ENCODE measurements around the gene RPL22. TPM values are rescaled to one million over a fixed set of nuclear protein-coding genes. Genes with fewer than 3 reads are reported as not detected.

RPL22 gene
- total and polyA plus RNA-seq, 2 of the 8 experiments (the other 6 are each of a cell fraction or from before 2014, with no cell fraction given) = 133 to 521 TPM

DNA sequence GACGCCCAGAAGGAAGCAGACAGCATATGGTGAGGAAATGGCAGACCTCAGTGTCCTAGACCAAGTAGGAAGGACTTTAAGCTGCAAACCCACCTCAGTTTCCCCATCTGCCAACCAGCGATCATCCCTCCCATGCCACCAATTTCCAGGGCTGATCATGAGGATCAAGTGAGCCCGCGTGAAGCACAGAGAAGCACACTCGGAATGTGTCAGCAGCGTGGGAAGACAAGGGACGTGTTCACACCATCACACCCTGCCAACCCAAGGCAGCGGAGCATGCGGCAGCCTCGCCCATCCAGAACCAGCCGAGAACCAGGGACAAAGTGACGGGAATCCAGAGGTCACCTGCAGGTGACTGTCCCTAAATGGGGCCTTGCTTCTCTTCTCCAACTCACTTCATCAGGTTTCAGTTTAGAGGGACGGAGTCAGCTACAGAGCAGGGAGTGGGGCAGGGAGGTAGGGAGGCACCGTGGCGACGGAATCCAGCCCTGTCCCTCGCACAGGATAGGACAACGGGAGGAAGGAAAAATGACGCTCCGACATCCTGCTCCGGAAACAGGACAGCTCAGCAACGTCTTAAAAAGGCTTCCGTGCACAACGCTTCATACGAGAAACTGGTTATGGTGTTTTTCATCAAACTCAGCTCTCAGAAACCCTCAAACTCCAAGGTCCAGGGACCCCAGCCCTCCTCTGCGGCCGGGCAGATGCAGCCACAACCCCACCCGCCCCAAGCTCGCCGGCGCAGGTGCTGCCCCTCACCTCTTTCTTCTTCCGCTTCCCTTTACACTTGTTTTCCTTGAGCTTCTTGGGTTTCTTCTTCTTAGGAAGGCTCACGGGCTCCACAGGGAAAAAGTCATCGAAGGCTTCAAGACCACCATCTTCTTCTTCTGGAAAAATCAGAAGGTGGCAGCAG lies 31.7 kb downstream of the RPL22 start:
- no peak overlapping the region for H2BK20ac ChIP-seq (ENCODE audit: low read length)
- no peaks in the 10 kb centered on the region; a peak in 1 of 7 replicates for H3K27me3 ChIP-seq (replicated peaks in 1 of 4; ENCODE audit: control insufficient read depth in 3 of 4, extremely low read depth in 1 of 4, insufficient read depth in 3 of 4, low read length in 3 of 4)
- H2AK5ac ChIP-seq (ENCODE audit: low read depth, low read length) = no peak overlapping the region
- H3K4me1 ChIP-seq (replicated peaks in 1 of 4; ENCODE audit: control insufficient read depth in 3 of 4, insufficient read depth in 4 of 4, low read length in 3 of 4) = no peaks in the 10 kb centered on the region; a peak in 1 of 7 replicates
- DNase-seq (ENCODE audit: low read depth in 1 of 2, low spot score in 2 of 2) (no peak), FAIRE-seq (no peak)
- H3K14ac ChIP-seq (ENCODE audit: insufficient read length) = no peak overlapping the region
- H3K27ac ChIP-seq (ENCODE audit: low read depth, low read length) = no peak overlapping the region
- H3K23ac ChIP-seq (ENCODE audit: insufficient read length) = no peak overlapping the region
- H3K79me2 ChIP-seq (ENCODE audit: control insufficient read depth in 1 of 2, insufficient read depth in 2 of 2, low read length in 2 of 2) = no peaks in the 10 kb centered on the region
- WGBS, 2 experiments (ENCODE audit: extremely low coverage in 1 of 2, insufficient coverage in 1 of 2, insufficient read length in 1 of 2, insufficient replicate concordance in 2 of 2, low coverage in 1 of 2, low lambda C conversion rate in 2 of 2, missing lambda C conversion rate in 1 of 2) = 93% methylated on average over 28 of the region's 34 CpGs; no CpG with 5 or more reads in 1 of the 2 experiments
- no peak overlapping the region for H3K4me2 ChIP-seq (ENCODE audit: insufficient read depth in 1 of 2, low read depth in 2 of 2, low read length in 2 of 2)
- H3K18ac ChIP-seq (ENCODE audit: extremely low read depth, low read length) = no peak overlapping the region
- no peak overlapping the region for H4K91ac ChIP-seq (replicated peaks; ENCODE audit: insufficient read length, low read length)
- H4K5ac ChIP-seq (ENCODE audit: insufficient read length, low read depth, low read length) = no peak overlapping the region
- H2BK12ac ChIP-seq (ENCODE audit: low read depth, low read length) = 0 out of 2 replicates have a peak overlapping the region, but pooled peaks have one; percentile 2
- ChIA-PET CTCF (ENCODE audit: partially characterized antibody) (interaction anchor here (0.6 to 1.9 kb wide), 12 partner anchors 10 to 133 kb away, joined by 3 to 7 read pairs (median 4); no protein-coding TSS in a partner anchor), POLR2A (ENCODE audit: partially characterized antibody) (interaction anchor here (0.9 to 2.3 kb wide), 3 partner anchors 16 to 52 kb away, joined by 3 to 9 read pairs (median 4); no protein-coding TSS in a partner anchor)
- H4K20me1 ChIP-seq (replicated peaks in 1 of 2; ENCODE audit: control insufficient read depth in 1 of 2, insufficient read depth in 2 of 2, low read length in 2 of 2) = peaks cover 3% of the 10 kb centered on the region in 2 experiments
- H3K56ac ChIP-seq (replicated peaks; ENCODE audit: insufficient read length, low read depth, low read length) = no peak overlapping the region
- H3K4me3 ChIP-seq (ENCODE audit: extremely low read depth in 1 of 4, insufficient read depth in 2 of 4, low read depth in 3 of 4, low read length in 4 of 4) = no peak overlapping the region
- H3K79me1 ChIP-seq (ENCODE audit: low read depth, low read length) = no peaks in the 10 kb centered on the region
- no peak overlapping the region for H3K9ac ChIP-seq (replicated peaks in 1 of 4; ENCODE audit: extremely low read depth in 1 of 4, low read depth in 3 of 4, low read length in 3 of 4)
- no peak overlapping the region for H2BK120ac ChIP-seq (replicated peaks; ENCODE audit: low read depth, low read length)
- H3K4ac ChIP-seq (replicated peaks; ENCODE audit: insufficient read length, low read depth, low read length) = no peak overlapping the region
- H2AFZ ChIP-seq (ENCODE audit: low read length) = no peak overlapping the region
- H2BK5ac ChIP-seq (ENCODE audit: low read depth, low read length) = no peak overlapping the region
- no peak for TF ChIP-seq SUZ12 (IDR thresholded peaks at IDR 0.05; ENCODE audit: low read length)
- no peak for TF ChIP-seq MAFK (IDR thresholded peaks at IDR 0.05; ENCODE audit: low read depth, low read length)
- TF ChIP-seq GABPA (IDR thresholded peaks at IDR 0.05; ENCODE audit: borderline replicate concordance, insufficient read depth, low read length) = no peak
- TF ChIP-seq RBBP5 (IDR thresholded peaks at IDR 0.05; ENCODE audit: borderline replicate concordance, low read depth, low read length) = no peak
- no peak for TF ChIP-seq TAF1 (IDR thresholded peaks at IDR 0.05; ENCODE audit: low read depth, low read length)
- TF ChIP-seq CEBPB (IDR thresholded peaks at IDR 0.05; ENCODE audit: low read depth, low read length) = no peak
- TF ChIP-seq SIRT6 (IDR thresholded peaks at IDR 0.05; ENCODE audit: low read length) = no peak
- H3K9me3 ChIP-seq (ENCODE audit: insufficient read depth in 2 of 2, low read depth in 1 of 2, low read length in 1 of 2) = no peaks in the 10 kb centered on the region
- H3K36me3 ChIP-seq (ENCODE audit: control insufficient read depth in 2 of 4, insufficient read depth in 4 of 4, low read length in 3 of 4) = no peaks in the 10 kb centered on the region
- 0 out of 2 replicates have a peak overlapping the region, but pooled peaks have one; percentile 75 for H2BK15ac ChIP-seq (ENCODE audit: low read length)
- no peak overlapping the region; the same call in 1 of the 2 replicates for H4K8ac ChIP-seq (ENCODE audit: extremely low read depth, insufficient read depth, low read length)
- no peaks in the 10 kb centered on the region for H3K23me2 ChIP-seq (ENCODE audit: low read depth, low read length)
